Kidney epithelial cell (primary cell): Measurements from ENCODE around the gene IPO13. TPM values are rescaled to one million over a fixed set of nuclear protein-coding genes. Genes with fewer than 3 reads are reported as not detected.

Experiments
- DNase-seq: peaks from one replicate; pipeline ENCODE4 v3.0.0-alpha.2; 2010; ENCODE audit warnings: low read depth
- H3K27me3 ChIP-seq: 2 replicates; pipeline ENCODE4 v1.6.0; 2011; ENCODE audit warnings: low read length; ENCODE audit not compliant: control insufficient read depth, insufficient read depth
- H3K36me3 ChIP-seq: 2 replicates; pipeline ENCODE4 v1.5.1; 2011; ENCODE audit warnings: low read length; ENCODE audit not compliant: control insufficient read depth, insufficient read depth
- H3K4me3 ChIP-seq: 2 replicates; pipeline ENCODE4 v1.5.1; 2011; ENCODE audit warnings: low read depth, mild to moderate bottlenecking, control low read depth, low read length
- CTCF ChIP-seq: IDR thresholded peaks from 2 replicates; pipeline ENCODE4 v1.5.1; 2011; ENCODE audit warnings: mild to moderate bottlenecking, moderate library complexity, low read length, control low read depth, inconsistent platforms; ENCODE audit not compliant: insufficient read depth, poor library complexity, severe bottlenecking
- total RNA-seq: library from RNA; depleted of rRNA; stranded (reverse); fragments of >200 nt; gene quantifications from 2 replicates; pipeline ENCODE4 v1.2.3, GENCODE V29; 2015

The IPO13 gene
- total RNA-seq, 1 donor from 2014 or later = 32.8 TPM

- no peak for DNase-seq
- Histone ChIP-seq H3K4me3 (peak within 1 kb of the TSS; percentile 48), H3K36me3 (peaks cover 3% of the 10 kb centered on the region), H3K27me3 (no peaks in the 10 kb centered on the region)
- no peak for TF ChIP-seq CTCF
Measured at GRCh38 chr1:43933386-43934100, 13.2 kb upstream of the IPO13 start, which contains the start of gene ARTN. Gene ARTN (plus strand): TSS chr1:43933801. CDS start chr1:43935657, 1,856 bp downstream.

- DNase-seq = no peak
- TF ChIP-seq CTCF = peak; percentile 92
- Histone ChIP-seq H3K36me3 (peaks cover 3% of the 10 kb centered on the region), H3K4me3 (no peak overlapping the region), H3K27me3 (no peaks in the 10 kb centered on the region)
Measured at GRCh38 chr1:43934101-43934985, 12.4 kb upstream of the IPO13 start.

- Histone ChIP-seq H3K4me3 (no peak overlapping the region), H3K27me3 (no peaks in the 10 kb centered on the region), H3K36me3 (peaks cover 3% of the 10 kb centered on the region)
- no peak for TF ChIP-seq CTCF
- DNase-seq = no peak
Measured at GRCh38 chr1:43934986-43935324, 11.8 kb upstream of the IPO13 start.

- peak overlapping the region; percentile 27 for H3K4me3 ChIP-seq
Measured at GRCh38 chr1:43935711-43936427, 10.9 kb upstream of the IPO13 start.

More at GRCh38 chr1:43935711-43936427, 10.9 kb upstream of the IPO13 start:
- DNase-seq = no peak
- no peaks in the 10 kb centered on the region for H3K27me3 ChIP-seq
- no peaks in the 10 kb centered on the region for H3K36me3 ChIP-seq
- no peak for TF ChIP-seq CTCF
